GM19455 (cell line): ENCODE data around the gene QRSL1.
"Not testable (repeated sequence)": the region's sequence is repeated elsewhere in the genome, so short reads cannot be mapped to it uniquely, and the experiment has no call there.

ENCODE experiments used
- ATAC-seq: cut with Tn5 transposase; IDR thresholded peaks from one replicate; pipeline ENCODE4 v1.9.1; 2021; ENCODE audit not compliant: unreplicated experiment

Gene QRSL1

GRCh38 chr6:106674541-106675229 is 45.3 kb downstream of the QRSL1 start:
- no peak for ATAC-seq

- ATAC-seq: no peak
Observed at GRCh38 chr6:106677282-106677681, 47.9 kb downstream of the QRSL1 start.

- no peak for ATAC-seq
Observed at GRCh38 chr6:106684011-106684410, 54.6 kb downstream of the QRSL1 start.

GRCh38 chr6:106685833-106686232 is 56.5 kb downstream of the QRSL1 start:
- ATAC-seq: no peak

GRCh38 chr6:106688177-106688951 is 59.0 kb downstream of the QRSL1 start:
- ATAC-seq: no peak

- no peak for ATAC-seq
Observed at GRCh38 chr6:106692112-106692818, 62.9 kb downstream of the QRSL1 start.

GRCh38 chr6:106692819-106693208 is 63.4 kb downstream of the QRSL1 start:
- ATAC-seq: no peak

GRCh38 chr6:106693418-106693817 is 64.0 kb downstream of the QRSL1 start:
- ATAC-seq: no peak

- ATAC-seq: no peak
Observed at GRCh38 chr6:106694343-106694742, 65.0 kb downstream of the QRSL1 start.

- no peak for ATAC-seq
Observed at GRCh38 chr6:106700581-106700980, 71.2 kb downstream of the QRSL1 start.

GRCh38 chr6:106701201-106701600 is 71.8 kb downstream of the QRSL1 start:
- ATAC-seq: not testable (repeated sequence)

GRCh38 chr6:106702046-106702445 is 72.7 kb downstream of the QRSL1 start:
- ATAC-seq: peak; percentile 37

- peak; percentile 95 for ATAC-seq
Observed at GRCh38 chr6:106702451-106703110, 73.2 kb downstream of the QRSL1 start.

- ATAC-seq: no peak
Observed at GRCh38 chr6:106704327-106704726, 74.9 kb downstream of the QRSL1 start.

GRCh38 chr6:106705156-106705555 is 75.8 kb downstream of the QRSL1 start:
- no peak for ATAC-seq

GRCh38 chr6:106710580-106710979 is 81.2 kb downstream of the QRSL1 start:
- no peak for ATAC-seq

GRCh38 chr6:106714281-106714680 is 84.9 kb downstream of the QRSL1 start:
- ATAC-seq: no peak

- ATAC-seq: no peak
Observed at GRCh38 chr6:106715922-106716321, 86.5 kb downstream of the QRSL1 start.

- ATAC-seq: no peak
Observed at GRCh38 chr6:106716966-106717365, 87.6 kb downstream of the QRSL1 start.
